ENCODE data around the gene CA5A.

Gene CA5A

DNA sequence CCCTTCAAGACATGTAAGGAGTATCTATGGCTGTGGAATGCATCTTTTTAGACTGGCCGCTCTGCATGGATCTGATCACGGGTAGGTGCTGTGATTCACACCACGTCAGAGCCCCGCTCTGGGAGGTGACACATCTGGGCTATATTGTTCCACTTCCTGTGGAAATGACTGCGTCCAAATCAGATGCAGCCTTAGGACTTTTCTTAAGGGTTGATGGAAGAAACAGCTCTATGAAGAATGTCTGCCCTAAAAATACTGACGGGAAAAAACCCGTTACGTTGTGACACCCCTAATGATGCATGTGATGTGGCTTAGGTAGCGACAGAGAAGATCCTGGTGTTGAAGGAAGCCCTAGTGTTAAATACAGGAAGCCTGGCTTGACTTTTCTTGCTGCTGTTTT lies 27.1 kb upstream of the CA5A start:
- peak in 1 of 2 experiments; percentile 74 for DNase-seq (ENCODE audit: low read depth in 2 of 2)

- no peak for DNase-seq (ENCODE audit: low read depth in 2 of 2)
These were observed 25.3 kb upstream of the CA5A start for GRCh38 chr16:87961623-87962022.

DNA sequence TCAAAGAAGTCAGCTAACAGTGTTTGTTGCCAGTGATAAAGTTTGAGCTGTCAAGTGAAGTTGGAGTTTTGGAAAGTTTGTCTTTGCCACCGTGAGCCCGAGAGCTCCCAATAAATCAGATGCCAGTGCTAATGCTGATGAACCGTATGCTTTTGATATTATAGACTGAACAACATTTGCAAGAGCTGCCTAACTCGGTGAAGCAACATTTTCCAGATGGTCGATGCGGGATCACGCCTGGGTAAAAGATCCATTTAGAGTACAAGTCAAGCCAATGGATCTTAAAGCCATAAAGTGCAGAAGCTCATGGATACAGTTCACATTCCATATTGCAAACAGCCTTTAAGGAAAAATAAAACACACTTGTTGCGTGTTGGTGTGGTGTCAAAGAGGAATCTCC lies 24.5 kb upstream of the CA5A start:
- no peak for DNase-seq (ENCODE audit: low read depth in 2 of 2)

DNA sequence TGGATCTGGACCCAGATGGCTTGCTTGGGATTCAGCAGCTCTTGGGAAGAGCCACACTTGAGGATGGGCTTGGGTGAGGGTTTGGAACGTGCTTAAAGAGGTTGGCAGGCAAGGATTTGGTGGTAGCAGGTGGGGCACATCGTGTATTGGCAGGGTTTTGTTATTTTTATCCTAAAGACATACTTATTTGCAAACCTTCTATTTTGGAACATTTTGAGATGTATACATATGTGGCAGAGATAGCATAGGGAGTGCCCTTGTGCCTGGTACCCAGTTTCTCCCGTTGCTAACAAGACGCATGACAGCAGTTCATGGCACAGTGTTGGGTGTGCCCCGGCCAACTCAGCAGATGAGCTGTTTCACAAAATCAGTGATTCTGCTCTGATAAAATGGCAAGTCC lies 24.0 kb upstream of the CA5A start:
- no peak for DNase-seq (ENCODE audit: low read depth in 2 of 2)

GRCh38 chr16:87959391-87959990 lies 23.2 kb upstream of the CA5A start:
- no peak for DNase-seq (ENCODE audit: low read depth in 2 of 2)

GRCh38 chr16:87958632-87959031 lies 22.3 kb upstream of the CA5A start:
- DNase-seq (ENCODE audit: low read depth in 2 of 2), result no peak

- DNase-seq (ENCODE audit: low read depth in 2 of 2), result no peak
These were observed 21.2 kb upstream of the CA5A start for GRCh38 chr16:87957296-87958094.

- peak in 1 of 2 experiments; percentile 60 for DNase-seq (ENCODE audit: low read depth in 2 of 2)
These were observed 20.3 kb upstream of the CA5A start for GRCh38 chr16:87956365-87957231.

DNA sequence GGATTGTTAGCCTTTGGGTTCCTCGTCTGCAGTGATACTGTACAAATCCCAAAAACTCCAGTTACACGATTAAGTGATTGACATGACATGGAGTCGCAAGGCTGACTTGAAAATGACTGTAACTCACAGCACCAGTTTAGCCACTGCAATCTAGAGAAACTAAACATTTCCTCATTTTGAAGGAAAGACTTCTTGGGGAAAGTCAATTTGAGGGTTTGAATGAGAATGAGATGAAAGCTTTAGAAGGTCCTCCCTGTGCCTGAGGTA lies 19.7 kb upstream of the CA5A start:
- no peak for DNase-seq (ENCODE audit: low read depth in 2 of 2)

DNA sequence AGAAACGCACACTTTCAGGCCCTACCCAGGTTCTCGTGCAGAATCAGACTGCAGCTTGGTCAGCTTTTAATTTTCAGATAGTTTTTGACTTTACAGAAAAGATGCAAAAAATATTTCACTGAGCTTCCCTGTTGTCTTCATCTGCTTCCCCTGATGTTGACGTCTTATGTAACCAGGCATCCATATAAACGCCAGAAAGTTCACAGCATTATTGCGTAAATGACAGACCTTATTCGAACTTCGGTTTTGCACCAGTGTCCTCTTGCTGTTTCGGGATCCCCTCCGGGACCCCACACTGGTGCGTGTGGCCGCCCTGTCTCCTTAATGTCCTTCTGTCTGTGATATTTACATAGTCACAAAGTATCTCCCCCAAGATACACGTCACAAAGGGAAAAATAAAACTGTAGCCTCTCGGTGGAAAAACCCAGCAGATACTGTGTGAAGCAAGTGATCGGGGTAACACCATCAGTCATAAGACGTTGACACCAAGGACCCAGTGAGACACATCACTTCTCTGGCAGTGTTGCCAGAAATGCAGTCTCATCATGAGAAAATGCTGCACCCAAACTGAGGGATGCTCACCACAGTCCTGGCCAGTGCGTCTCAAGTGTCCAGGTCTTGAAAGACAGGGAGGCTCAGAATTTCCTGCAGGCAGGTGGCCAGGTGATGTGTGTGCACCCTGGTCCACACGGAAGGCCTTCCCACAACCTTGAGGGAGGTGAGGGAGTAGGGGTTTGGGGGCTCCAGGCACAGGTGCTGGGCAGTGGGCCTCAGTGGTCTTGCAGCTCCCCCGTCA lies 19.2 kb upstream of the CA5A start:
- DNase-seq (ENCODE audit: low read depth in 2 of 2), result no peak

GRCh38 chr16:87954826-87955225 lies 18.5 kb upstream of the CA5A start:
- no peak for DNase-seq (ENCODE audit: low read depth in 2 of 2)

- no peak for DNase-seq (ENCODE audit: low read depth in 2 of 2)
These were observed 18.0 kb upstream of the CA5A start for GRCh38 chr16:87954361-87954760.

GRCh38 chr16:87953308-87954215 lies 17.2 kb upstream of the CA5A start:
- no peak for DNase-seq (ENCODE audit: low read depth in 2 of 2)

DNA sequence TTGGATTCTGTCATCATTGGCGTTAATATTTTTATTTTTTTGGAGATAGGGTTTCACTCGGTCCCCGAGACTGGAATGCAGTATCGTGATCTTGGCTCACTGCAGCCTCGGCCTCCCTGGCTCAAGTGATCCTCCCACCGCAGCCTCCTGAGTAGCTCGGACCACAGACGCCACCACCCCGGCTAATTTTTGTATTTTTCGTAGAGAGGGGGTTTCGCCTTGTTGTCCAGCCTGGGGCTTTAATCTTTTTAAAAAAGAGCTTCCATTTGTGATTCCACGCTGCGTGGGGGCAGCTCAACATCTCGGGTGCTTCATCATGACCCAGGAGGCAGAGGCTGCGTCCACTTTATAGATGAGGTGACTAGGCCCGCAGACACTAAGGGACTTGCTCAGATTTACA lies 16.4 kb upstream of the CA5A start:
- no peak for DNase-seq (ENCODE audit: low read depth in 2 of 2)

DNA sequence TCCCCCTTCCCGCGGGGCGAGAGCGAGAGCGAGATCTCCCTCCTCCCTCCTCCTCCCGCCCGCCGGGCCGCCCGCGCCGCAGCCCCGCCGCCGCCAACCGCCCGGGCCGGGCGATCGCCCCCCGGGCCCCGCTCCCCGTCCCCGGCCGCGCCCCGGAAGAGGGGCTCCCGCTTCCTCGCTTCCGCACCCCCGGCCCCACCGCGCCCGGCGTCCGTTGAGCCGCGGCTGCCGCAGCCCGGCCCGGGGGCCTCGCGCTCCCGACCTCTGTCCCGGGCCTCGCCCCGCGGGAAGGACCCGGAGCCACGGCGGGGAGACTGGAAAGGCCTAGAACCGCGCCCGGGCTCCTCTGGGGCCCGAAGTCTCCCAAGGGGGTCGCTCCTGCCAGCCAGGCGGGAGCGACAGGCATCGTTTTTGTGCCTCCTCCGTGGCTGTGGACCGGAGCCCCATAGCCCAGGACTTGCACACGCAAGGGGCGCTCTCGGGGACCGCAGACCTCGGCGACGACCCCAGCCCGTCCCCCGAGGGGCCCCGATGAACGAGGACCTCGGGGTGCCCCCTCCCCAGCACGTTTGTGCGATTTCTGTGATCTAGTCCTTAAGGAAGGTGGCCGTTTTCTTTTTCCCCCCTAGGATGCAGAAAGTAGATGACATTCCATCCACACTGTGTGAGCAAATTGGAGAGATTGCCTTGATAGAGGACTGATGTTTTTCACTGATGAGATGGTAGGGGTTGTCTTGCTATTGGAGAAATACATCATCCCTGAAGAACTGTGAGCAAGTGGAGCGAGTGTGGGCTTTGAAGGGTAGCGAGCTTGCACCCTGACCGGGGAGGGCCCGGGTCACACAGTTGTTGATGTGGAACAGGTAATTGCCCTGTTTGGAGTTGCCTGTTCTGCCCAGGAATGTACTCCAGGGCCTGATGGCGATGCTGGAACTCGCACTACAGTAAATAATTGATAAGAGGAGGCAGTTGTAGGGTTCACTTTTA lies 15.5 kb upstream of the CA5A start:
- DNase-seq (ENCODE audit: low read depth in 2 of 2), result no peak

- DNase-seq (ENCODE audit: low read depth in 2 of 2), result peak; percentile 97
These were observed 14.6 kb upstream of the CA5A start, which contains the start of gene BANP for GRCh38 chr16:87950765-87951551. Gene BANP, plus strand, starts transcription at chr16:87951434. Its CDS starts 23,682 bp downstream, at chr16:87975116.

GRCh38 chr16:87949071-87949744 lies 12.9 kb upstream of the CA5A start:
- no peak for DNase-seq (ENCODE audit: low read depth in 2 of 2)

DNA sequence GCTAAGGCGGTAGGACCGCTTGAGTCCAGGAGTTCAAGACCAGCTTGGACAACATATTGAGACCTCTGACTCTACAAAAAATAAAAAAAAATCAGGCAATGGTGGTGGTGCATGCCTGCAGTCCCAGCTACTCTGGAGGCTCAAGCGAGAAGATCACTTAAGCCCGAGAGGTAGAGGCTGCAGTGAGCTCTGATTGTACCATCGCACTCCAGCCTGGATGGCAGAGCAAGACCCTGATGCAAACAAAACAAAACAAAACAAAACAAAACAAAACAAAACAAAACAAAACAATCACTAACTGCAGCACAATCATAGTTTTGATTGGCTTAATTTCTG lies 12.4 kb upstream of the CA5A start:
- DNase-seq (ENCODE audit: low read depth in 2 of 2), result no peak

Data from fibroblast of skin of left biceps (primary cell).